HCT116 (cell line): ENCODE results near the gene TMEM40. TPM values are rescaled to one million over a fixed set of nuclear protein-coding genes. Genes with fewer than 3 reads are reported as not detected.

Source experiments
- ATAC-seq: fragments of 200-7000 bp; cut with Tn5 transposase; 2 replicates; pipeline ENCODE4 v1.9.1; 2020; ENCODE audit warnings: mild to moderate bottlenecking, moderate library complexity
- BruUV-seq: library from RNA; stranded (reverse); fragments of 400-500 nt; replicated peaks from 2 replicates; lab custom pipeline; 2021; lab: Mats Ljungman, UMichigan
- CTCF ChIA-PET: fragments of 300-600 bp; sonication (Branson Sonifier 250); formaldehyde crosslinking; loops from one replicate; lab custom pipeline; 2021; ENCODE audit warnings: antibody characterized with exemption; lab: Charles Lee
- POLR2A ChIA-PET: fragments of 300-600, 350-600 bp; sonication (Branson Sonifier 250); formaldehyde crosslinking; loops from one replicate; lab custom pipeline; 2021; ENCODE audit warnings: antibody characterized with exemption; lab: Charles Lee
- RAD21 ChIA-PET, 2 experiments: fragments of 300-600 bp; sonication (Branson Sonifier 250); formaldehyde crosslinking; loops; one replicate each; lab custom pipeline; 2023; ENCODE audit warnings: low total read pairs in 2 of 2; ENCODE audit not compliant: uncharacterized antibody in 2 of 2, unreplicated experiment in 2 of 2, low non-redundant PET in 1 of 2; lab: Charles Lee
- DNase-seq: peaks from one replicate; pipeline ENCODE4 v3.0.0-alpha.2; 2010; ENCODE audit warnings: low read depth, low spot score
- H2AFZ ChIP-seq: fragments of 200-600 bp; shearing (Covaris generic), sonication (generic); 2 replicates; pipeline ENCODE4 v1.6.1; 2017; ENCODE audit warnings: low read depth, mixed run types, mixed read lengths, antibody characterized with exemption, low read length; ENCODE audit not compliant: poor library complexity, severe bottlenecking
- H3K27ac ChIP-seq: 2 replicates; pipeline ENCODE4 v1.5.1; 2012; ENCODE audit warnings: low read depth, low read length
- H3K27me3 ChIP-seq: fragments of 200-600 bp; sonication (generic); 2 replicates; pipeline ENCODE4 v1.6.1; 2016; ENCODE audit warnings: mixed run types, low read length, mixed read lengths; ENCODE audit not compliant: insufficient read depth
- H3K36me3 ChIP-seq, 2 experiments: fragments of 200-500 bp in 1 of 2; fragments of 200-600 bp in 1 of 2; sonication (Bioruptor generic) in 1 of 2; sonication (generic) in 1 of 2; 2 replicates each; pipeline versions ENCODE4 v1.5.1 to v1.6.1; 2014 to 2016; ENCODE audit warnings: low read length in 2 of 2, inconsistent platforms in 1 of 2, mixed read lengths in 1 of 2, mixed run types in 1 of 2; ENCODE audit not compliant: insufficient read depth in 2 of 2, control insufficient read depth in 1 of 2
- H3K4me1 ChIP-seq, 2 experiments: fragments of 200-600 bp in 1 of 2; sonication (generic) in 1 of 2; 2 replicates each; pipeline versions ENCODE4 v1.5.1 to v1.6.1; 2012 to 2017; ENCODE audit warnings: low read length in 2 of 2, inconsistent platforms in 1 of 2, mild to moderate bottlenecking in 1 of 2, mixed read lengths in 1 of 2, mixed run types in 1 of 2, moderate library complexity in 1 of 2; ENCODE audit not compliant: insufficient read depth in 2 of 2, control insufficient read depth in 1 of 2
- H3K4me2 ChIP-seq: fragments of 200-600 bp; sonication (generic); 2 replicates; pipeline ENCODE4 v1.6.1; 2017; ENCODE audit warnings: mixed run types, low read length, mixed read lengths
- H3K4me3 ChIP-seq, 2 experiments: fragments of 200-600 bp in 1 of 2; sonication (generic) in 1 of 2; replicated peaks in 1 of 2; 2 replicates each; pipeline ENCODE4 v1.5.1; 2011 to 2016; ENCODE audit warnings: low read length in 2 of 2, control low read depth in 1 of 2, low read depth in 1 of 2, mild to moderate bottlenecking in 1 of 2, mixed read lengths in 1 of 2, mixed run types in 1 of 2
- H3K79me2 ChIP-seq: fragments of 200-600 bp; sonication (generic); 2 replicates; pipeline ENCODE4 v1.6.1; 2017; ENCODE audit warnings: mild to moderate bottlenecking, mixed run types, low read length, moderate library complexity, mixed read lengths; ENCODE audit not compliant: insufficient read depth
- H3K9ac ChIP-seq: fragments of 200-600 bp; sonication (generic); 2 replicates; pipeline ENCODE4 v1.6.1; 2016; ENCODE audit warnings: low read length, mixed read lengths
- H3K9me2 ChIP-seq: fragments of 200-600 bp; sonication (generic), shearing (Covaris generic); 2 replicates; pipeline ENCODE4 v1.6.1; 2017; ENCODE audit warnings: mixed run types, mild to moderate bottlenecking, moderate library complexity; ENCODE audit not compliant: insufficient read depth
- H3K9me3 ChIP-seq, 2 experiments: fragments of 200-500 bp in 1 of 2; fragments of 200-600 bp in 1 of 2; sonication (Bioruptor generic) in 1 of 2; sonication (generic) in 1 of 2; 2 replicates each; pipeline ENCODE4 v1.6.1; 2014 to 2017; ENCODE audit warnings: low read length in 2 of 2, mixed read lengths in 2 of 2, inconsistent platforms in 1 of 2, low read depth in 1 of 2, mild to moderate bottlenecking in 1 of 2, mixed run types in 1 of 2, moderate library complexity in 1 of 2; ENCODE audit not compliant: control insufficient read depth in 1 of 2, insufficient read depth in 1 of 2
- H4K20me1 ChIP-seq: fragments of 200-600 bp; sonication (generic), shearing (Covaris generic); 2 replicates; pipeline ENCODE4 v1.6.1; 2017; ENCODE audit warnings: mixed run types, mild to moderate bottlenecking, moderate library complexity; ENCODE audit not compliant: insufficient read depth
- CBX3 ChIP-seq: IDR thresholded peaks from 2 replicates; pipeline ENCODE4 v1.6.1; 2012; ENCODE audit warnings: low read depth
- CEBPB ChIP-seq: IDR thresholded peaks from 2 replicates; pipeline ENCODE4 v1.6.1; 2012; ENCODE audit warnings: low read depth
- ELF1 ChIP-seq: IDR thresholded peaks from 2 replicates; pipeline ENCODE4 v1.6.1; 2012; ENCODE audit warnings: low read depth, borderline replicate concordance
- EZH2phosphoT487 ChIP-seq: fragments of 200-600 bp; IDR thresholded peaks from 2 replicates; pipeline ENCODE4 v1.6.1; 2018; ENCODE audit warnings: antibody characterized with exemption, borderline replicate concordance
- FOSL1 ChIP-seq: IDR thresholded peaks from 2 replicates; pipeline ENCODE4 v1.6.1; 2012; ENCODE audit warnings: low read depth
- JUND ChIP-seq: IDR thresholded peaks from 2 replicates; pipeline ENCODE4 v1.6.1; 2012
- POLR2AphosphoS5 ChIP-seq: IDR thresholded peaks from 2 replicates; pipeline ENCODE4 v1.6.1; 2011; ENCODE audit warnings: mild to moderate bottlenecking, low read depth, low read length, moderate library complexity
- RAD21 ChIP-seq: IDR thresholded peaks from 2 replicates; pipeline ENCODE4 v1.6.1; 2012; ENCODE audit warnings: low read depth, mild to moderate bottlenecking
- REST ChIP-seq: IDR thresholded peaks from 2 replicates; pipeline ENCODE4 v1.6.1; 2012; ENCODE audit warnings: low read depth
- SIN3A ChIP-seq: IDR thresholded peaks from 2 replicates; pipeline ENCODE4 v1.6.1; 2012; ENCODE audit warnings: low read depth
- SRF ChIP-seq: IDR thresholded peaks from 2 replicates; pipeline ENCODE4 v1.6.1; 2012; ENCODE audit warnings: low read depth
- ZNF274 ChIP-seq: fragments of 200-500 bp; sonication (Bioruptor generic); IDR thresholded peaks from 2 replicates; pipeline ENCODE4 v1.6.1; 2014; ENCODE audit warnings: mild to moderate bottlenecking, low read depth, low read length, inconsistent platforms
- intact Hi-C: fragments of 100-400 bp; cut with micrococcal nuclease; formaldehyde crosslinking; loops from 2 replicates; pipeline ENCODE4 v1.10.0; 2022
- total RNA-seq: library from RNA; stranded (reverse); gene quantifications from one replicate; pipeline ENCODE4 v1.2.1, GENCODE V29; 2021; ENCODE audit not compliant: unreplicated experiment
- TF ChIP-seq, protein P1 (sequence below): IDR thresholded peaks from 2 replicates; pipeline ENCODE4 v1.6.1; 2011; ENCODE audit warnings: mild to moderate bottlenecking, low read length, moderate library complexity; ENCODE audit not compliant: insufficient replicate concordance; ENCODE audit errors: extremely low read depth

TMEM40 gene
- total RNA-seq, 1 experiment from 2014 or later: 12.3 TPM

DNA sequence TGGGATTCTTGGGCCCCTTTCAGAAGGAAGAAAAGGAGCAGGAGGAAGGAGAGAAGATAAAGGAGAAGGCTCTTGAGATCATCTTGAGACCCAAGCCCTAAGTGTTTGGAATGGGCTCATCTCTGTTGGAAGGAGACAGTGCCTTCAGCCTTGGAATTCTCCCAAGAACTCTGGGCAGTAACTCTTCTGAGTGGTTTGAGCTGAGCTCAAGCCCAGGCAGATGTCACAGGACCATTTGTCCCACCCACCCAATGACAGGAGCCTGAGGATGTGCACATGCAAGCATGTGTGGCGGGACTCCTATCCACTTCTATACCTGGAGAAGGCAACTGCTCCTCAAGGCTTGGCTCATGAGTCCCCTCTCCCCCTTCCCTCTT, 14.6 kb upstream of the TMEM40 start:
- intact Hi-C loops: no loop called here
- H3K27me3 ChIP-seq: no peaks in the 10 kb centered on the region
- H2AFZ ChIP-seq: no peak overlapping the region
- POLR2A ChIA-PET: no interaction called here
- RAD21 ChIA-PET: no interaction called here
- H3K79me2 ChIP-seq: no peaks in the 10 kb centered on the region
- H3K9me3 ChIP-seq: no peaks in the 10 kb centered on the region
- H3K4me3 ChIP-seq: no peak overlapping the region
- ATAC-seq: no peak
- no peak overlapping the region for H3K4me2 ChIP-seq
- CTCF ChIA-PET: no interaction called here
- no peak for DNase-seq
- TF ChIP-seq JUND: no peak
- TF ChIP-seq POLR2AphosphoS5: no peak
- no peak for TF ChIP-seq REST
- no peak for TF ChIP-seq SIN3A
- no peak for TF ChIP-seq EZH2phosphoT487
- no peak for TF ChIP-seq CEBPB
- TF ChIP-seq CBX3: no peak
- no peak for TF ChIP-seq SRF
- no peak for TF ChIP-seq FOSL1
- TF ChIP-seq ELF1: no peak
- TF ChIP-seq ZNF274: no peak
- no peak for TF ChIP-seq RAD21
- TF ChIP-seq, protein P1, sequence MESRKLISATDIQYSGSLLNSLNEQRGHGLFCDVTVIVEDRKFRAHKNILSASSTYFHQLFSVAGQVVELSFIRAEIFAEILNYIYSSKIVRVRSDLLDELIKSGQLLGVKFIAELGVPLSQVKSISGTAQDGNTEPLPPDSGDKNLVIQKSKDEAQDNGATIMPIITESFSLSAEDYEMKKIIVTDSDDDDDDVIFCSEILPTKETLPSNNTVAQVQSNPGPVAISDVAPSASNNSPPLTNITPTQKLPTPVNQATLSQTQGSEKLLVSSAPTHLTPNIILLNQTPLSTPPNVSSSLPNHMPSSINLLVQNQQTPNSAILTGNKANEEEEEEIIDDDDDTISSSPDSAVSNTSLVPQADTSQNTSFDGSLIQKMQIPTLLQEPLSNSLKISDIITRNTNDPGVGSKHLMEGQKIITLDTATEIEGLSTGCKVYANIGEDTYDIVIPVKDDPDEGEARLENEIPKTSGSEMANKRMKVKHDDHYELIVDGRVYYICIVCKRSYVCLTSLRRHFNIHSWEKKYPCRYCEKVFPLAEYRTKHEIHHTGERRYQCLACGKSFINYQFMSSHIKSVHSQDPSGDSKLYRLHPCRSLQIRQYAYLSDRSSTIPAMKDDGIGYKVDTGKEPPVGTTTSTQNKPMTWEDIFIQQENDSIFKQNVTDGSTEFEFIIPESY: no peak
- H3K27ac ChIP-seq: no peak overlapping the region
- no peaks in the 10 kb centered on the region for H3K4me1 ChIP-seq
- no peaks in the 10 kb centered on the region for H3K36me3 ChIP-seq
- no peak overlapping the region for H3K9ac ChIP-seq
- no peaks in the 10 kb centered on the region for H4K20me1 ChIP-seq
- no TSS peak for BruUV-seq
- H3K9me2 ChIP-seq: no peaks in the 10 kb centered on the region
